GM12878 (cell line): Measurements from ENCODE around the gene FSD1L. TPM values are rescaled to one million over a fixed set of nuclear protein-coding genes. Genes with fewer than 3 reads are reported as not detected.

Experiments
- ATAC-seq: fragments of 200-7000 bp; cut with Tn5 transposase; 3 replicates; pipeline ENCODE4 v1.9.1; 2020; ENCODE audit warnings: mild to moderate bottlenecking, moderate library complexity
- BruUV-seq: library from RNA; stranded (reverse); fragments of 400-500 nt; replicated peaks from 2 replicates; lab custom pipeline; 2021; lab: Mats Ljungman, UMichigan
- CTCF ChIA-PET: fragments of 300-600 bp; sonication (Branson Sonifier 250); formaldehyde crosslinking; extraction: SDS; loops from one replicate; lab custom pipeline; 2021; ENCODE audit warnings: inconsistent platforms; lab: Yijun Ruan, JAX
- POLR2A ChIA-PET: fragments of 350-600 bp; formaldehyde crosslinking; extraction: SDS; loops from one replicate; lab custom pipeline; 2021; ENCODE audit warnings: inconsistent platforms; lab: Charles Lee
- RAD21 ChIA-PET: fragments of 300-600 bp; sonication (Branson Sonifier 250); formaldehyde crosslinking; loops from one replicate; lab custom pipeline; 2023; ENCODE audit warnings: antibody characterized with exemption; ENCODE audit not compliant: unreplicated experiment; lab: Charles Lee
- SMC1A ChIA-PET: fragments of 300-600 bp; sonication (Branson Sonifier 250); formaldehyde crosslinking; loops from one replicate; lab custom pipeline; 2023; ENCODE audit not compliant: unreplicated experiment, uncharacterized antibody; lab: Charles Lee
- DNase-seq: peaks from one replicate; pipeline ENCODE4 v3.0.0-alpha.2; 2011; ENCODE audit warnings: low read depth, low spot score
- FAIRE-seq: peaks from 3 replicates; lab custom pipeline; 2011; peaks lifted over from hg19 to GRCh38; lab: Jason Lieb, UNC
- H2AFZ ChIP-seq: 2 replicates; pipeline ENCODE4 v1.6.0; 2011; ENCODE audit warnings: low read depth, low read length, control low read depth; ENCODE audit not compliant: control insufficient read depth
- H3K27ac ChIP-seq: 2 replicates; pipeline ENCODE4 v1.5.1; 2011; ENCODE audit warnings: control low read depth; ENCODE audit not compliant: control insufficient read depth, insufficient read depth
- H3K27me3 ChIP-seq, 2 experiments: replicated peaks in 1 of 2; 2 replicates each; pipeline versions ENCODE4 v1.6.0 to v1.6.1; 2011; ENCODE audit warnings: low read length in 1 of 2; ENCODE audit not compliant: control insufficient read depth in 2 of 2, insufficient read depth in 2 of 2
- H3K36me3 ChIP-seq, 2 experiments: 2 replicates each; pipeline ENCODE4 v1.5.1; 2011; ENCODE audit warnings: low read length in 1 of 2; ENCODE audit not compliant: control insufficient read depth in 2 of 2, insufficient read depth in 2 of 2
- H3K4me1 ChIP-seq: 2 replicates; pipeline ENCODE4 v1.6.1; 2011; ENCODE audit warnings: mild to moderate bottlenecking, low read length, moderate library complexity, mixed read lengths; ENCODE audit not compliant: control insufficient read depth, insufficient read depth
- H3K4me2 ChIP-seq: 2 replicates; pipeline ENCODE4 v1.6.0; 2011; ENCODE audit warnings: control low read depth; ENCODE audit not compliant: control insufficient read depth, insufficient read depth
- H3K4me3 ChIP-seq: fragments of 200-600 bp; sonication (generic); 2 replicates; pipeline ENCODE4 v1.5.1; 2016
- H3K79me2 ChIP-seq: 2 replicates; pipeline ENCODE4 v1.6.0; 2011; ENCODE audit warnings: low read length; ENCODE audit not compliant: control insufficient read depth, insufficient read depth
- H3K9ac ChIP-seq: 2 replicates; pipeline ENCODE4 v1.8.0; 2011; ENCODE audit warnings: low read length, control low read depth, mixed read lengths; ENCODE audit not compliant: control insufficient read depth, insufficient read depth
- H3K9me3 ChIP-seq: replicated peaks from 3 replicates; pipeline ENCODE4 v1.5.1; 2011; ENCODE audit warnings: mild to moderate bottlenecking, low read length; ENCODE audit not compliant: control insufficient read depth, insufficient read depth
- H4K20me1 ChIP-seq: 2 replicates; pipeline ENCODE4 v1.6.0; 2011; ENCODE audit not compliant: control insufficient read depth, insufficient read depth
- ASH2L ChIP-seq: fragments of 300-600, 200-600 bp; sonication (generic); IDR thresholded peaks from 2 replicates; pipeline ENCODE4 v1.6.1; 2017; ENCODE audit warnings: low read depth, mild to moderate bottlenecking, borderline replicate concordance
- ATF7 ChIP-seq: fragments of 450-650 bp; IDR thresholded peaks from 2 replicates; pipeline ENCODE4 v1.6.1; 2016; ENCODE audit warnings: low read depth, mild to moderate bottlenecking
- ETV6 ChIP-seq, 2 experiments: fragments of 450-650 bp in 1 of 2; IDR thresholded peaks in 1 of 2; conservative IDR thresholded peaks in 1 of 2; 2 replicates each; pipeline ENCODE4 v1.6.1; 2014; ENCODE audit warnings: antibody characterized with exemption in 1 of 2, borderline replicate concordance in 1 of 2, low read depth in 1 of 2, mild to moderate bottlenecking in 1 of 2, moderate library complexity in 1 of 2
- MEF2A ChIP-seq: IDR thresholded peaks from 2 replicates; pipeline ENCODE4 v1.6.1; 2011; ENCODE audit warnings: low read depth, mild to moderate bottlenecking, low read length, moderate library complexity; ENCODE audit not compliant: insufficient read depth
- MEF2B ChIP-seq: fragments of 450-650 bp; IDR thresholded peaks from 2 replicates; pipeline ENCODE4 v1.6.1; 2018; ENCODE audit warnings: mild to moderate bottlenecking, moderate library complexity; ENCODE audit not compliant: partially characterized antibody, poor library complexity, severe bottlenecking
- NR2C1 ChIP-seq: fragments of 450-650 bp; IDR thresholded peaks from 2 replicates; pipeline ENCODE4 v1.6.1; 2017; ENCODE audit warnings: antibody characterized with exemption, mild to moderate bottlenecking, moderate library complexity
- PRDM15 ChIP-seq: fragments of 450-650 bp; formaldehyde crosslinking; IDR thresholded peaks from 2 replicates; pipeline ENCODE4 v1.4.0; 2020; ENCODE audit warnings: mild to moderate bottlenecking, moderate library complexity
- REST ChIP-seq: IDR thresholded peaks from 2 replicates; pipeline ENCODE4 v1.6.1; 2012; ENCODE audit warnings: mild to moderate bottlenecking, low read depth, low read length
- SMAD5 ChIP-seq: IDR thresholded peaks from 2 replicates; pipeline ENCODE4 v1.6.1; 2016; ENCODE audit warnings: antibody characterized with exemption, low read depth
- WGBS: methylation state at CpG from one replicate; pipeline ENCODE4 v1.1.6; 2016; ENCODE audit warnings: low lambda C conversion rate; ENCODE audit not compliant: insufficient replicate concordance, insufficient coverage; ENCODE audit errors: missing lambda C conversion rate; 5-methylcytosine and 5-hydroxymethylcytosine counted together
- in situ Hi-C: fragments of 300-500 bp; cut with MboI; formaldehyde crosslinking; loops from 9 replicates; pipeline ENCODE4 v1.14.3; 2018; ENCODE audit warnings: mixed read lengths
- intact Hi-C: fragments of 100-400 bp; cut with micrococcal nuclease; formaldehyde crosslinking; loops from one replicate; pipeline ENCODE4 v1.14.2; 2022; ENCODE audit not compliant: unreplicated experiment
- polyA plus RNA-seq, 11 experiments: library from polyadenylated mRNA; depleted of rRNA in 4 of 11; unstranded in 6 of 11; stranded (reverse) in 5 of 11; fragments of >200 nt; fragmentation: Nextera tagmentation in 4 of 11; fragmentation: Illumina TruSeq in 1 of 11; extraction: Ambion mirVana in 4 of 11; extraction: Trizol in 1 of 11; gene quantifications; 1 replicate in 1 of 11; 2 replicates in 10 of 11; pipeline versions ENCODE4 v1.2.1 to v1.2.3, GENCODE V29; 2011 to 2016; ENCODE audit warnings: inconsistent platforms in 2 of 11, missing spikeins in 2 of 11, low read depth in 1 of 11
- total RNA-seq, 4 experiments: library from RNA; depleted of rRNA in 3 of 4; stranded (reverse); fragments of >200 nt in 3 of 4; fragmentation: Illumina TruSeq in 1 of 4; extraction: Trizol in 1 of 4; gene quantifications; 2 replicates each; pipeline versions ENCODE4 v1.2.1 to v1.2.3, GENCODE V29; 2013 to 2021

FSD1L gene
- total and polyA plus RNA-seq, 10 of the 15 experiments (the other 5 are each of a cell fraction or from before 2014, with no cell fraction given): 11.9 to 52.4 (median 17.0) TPM

GRCh38 chr9:105457560-105458294, 9.9 kb downstream of the FSD1L start:
- peaks cover 0 to 3% of the 10 kb centered on the region in 2 experiments; a peak in 3 of 4 replicates for H3K36me3 ChIP-seq
- no peak overlapping the region for H3K27ac ChIP-seq
- whole genome bisulfite sequencing: 92% methylated on average over 14 of the region's 15 CpGs
- in situ Hi-C loops (no loop called here), intact Hi-C loops (no loop called here)
- no peak overlapping the region for H2AFZ ChIP-seq
- ChIA-PET SMC1A (no interaction called here), POLR2A (no interaction called here), RAD21 (interaction anchor here (0.8 kb wide), 1 partner anchor 9 kb away, joined by 3 read pairs; no protein-coding TSS in a partner anchor), CTCF (interaction anchor here (0.7 kb wide), 1 partner anchor 94 kb away, joined by 3 read pairs; no protein-coding TSS in a partner anchor)
- H3K79me2 ChIP-seq: peaks cover 20% of the 10 kb centered on the region
- DNase-seq (no peak), ATAC-seq (no peak), FAIRE-seq (no peak)
- no peaks in the 10 kb centered on the region for H3K4me1 ChIP-seq
- no peaks in the 10 kb centered on the region for H3K27me3 ChIP-seq
- no peaks in the 10 kb centered on the region for H4K20me1 ChIP-seq
- no TSS peak for BruUV-seq
- H3K4me3 ChIP-seq: no peak overlapping the region
- no peak overlapping the region for H3K9ac ChIP-seq
- H3K9me3 ChIP-seq: peaks cover 12% of the 10 kb centered on the region
- no peak overlapping the region for H3K4me2 ChIP-seq
- no peak for TF ChIP-seq REST
- no peak for TF ChIP-seq ETV6 (conservative IDR thresholded peaks at IDR 0.05 in 1 of 2, IDR thresholded peaks at IDR 0.05 in 1 of 2; ENCODE audit: borderline replicate concordance in 1 of 2, low read depth in 1 of 2)
- no peak for TF ChIP-seq PRDM15 (CRISPR knock-in tag)
- TF ChIP-seq MEF2A: no peak
- TF ChIP-seq SMAD5: no peak
- TF ChIP-seq ASH2L: no peak
- no peak for TF ChIP-seq NR2C1
- no peak for TF ChIP-seq ATF7
- TF ChIP-seq MEF2B: no peak
